Measurements from ENCODE around the gene PSRC1. TPM values are rescaled to one million over a fixed set of nuclear protein-coding genes. Genes with fewer than 3 reads are reported as not detected.

PSRC1 gene
- total RNA-seq, 1 donor from 2014 or later: 4.0 TPM

DNA sequence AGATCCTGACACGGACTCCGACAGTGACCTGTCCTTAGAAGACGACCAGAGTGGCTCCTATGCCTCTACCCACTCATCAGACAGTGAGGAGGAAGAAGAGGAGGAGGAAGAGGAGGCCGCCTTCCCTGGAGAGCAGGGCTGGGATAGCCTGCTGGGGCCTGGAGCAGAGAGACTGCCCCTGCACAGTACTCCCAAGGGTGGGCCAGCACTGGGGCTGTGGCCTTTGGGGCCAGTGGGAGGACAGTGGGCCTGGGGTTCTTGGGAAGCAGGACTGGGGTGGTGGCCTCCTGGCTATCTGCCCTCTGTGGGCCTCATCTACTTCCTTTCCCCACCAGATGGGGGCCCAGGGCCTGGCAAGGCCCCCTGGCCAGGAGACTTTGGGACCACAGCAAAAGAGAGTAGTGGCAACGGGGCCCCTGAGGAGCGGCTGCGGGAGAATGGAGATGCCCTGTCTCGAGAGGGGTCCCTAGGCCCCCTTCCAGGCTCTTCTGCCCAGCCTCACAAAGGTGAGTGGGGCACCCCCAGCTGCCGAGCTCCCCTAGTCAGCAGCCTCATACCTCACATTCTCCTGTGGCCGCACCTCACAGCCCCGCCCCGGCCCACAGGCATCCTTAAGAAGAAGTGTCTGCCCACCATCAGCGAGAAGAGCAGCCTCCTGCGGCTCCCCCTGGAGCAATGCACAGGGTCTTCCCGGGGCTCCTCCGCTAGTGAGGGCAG is 10.0 kb downstream of the PSRC1 start:
- DNase-seq (ENCODE audit: low read depth): no peak

- DNase-seq (ENCODE audit: low read depth): no peak
Measured at GRCh38 chr1:109272021-109272799, 10.7 kb downstream of the PSRC1 start.

DNA sequence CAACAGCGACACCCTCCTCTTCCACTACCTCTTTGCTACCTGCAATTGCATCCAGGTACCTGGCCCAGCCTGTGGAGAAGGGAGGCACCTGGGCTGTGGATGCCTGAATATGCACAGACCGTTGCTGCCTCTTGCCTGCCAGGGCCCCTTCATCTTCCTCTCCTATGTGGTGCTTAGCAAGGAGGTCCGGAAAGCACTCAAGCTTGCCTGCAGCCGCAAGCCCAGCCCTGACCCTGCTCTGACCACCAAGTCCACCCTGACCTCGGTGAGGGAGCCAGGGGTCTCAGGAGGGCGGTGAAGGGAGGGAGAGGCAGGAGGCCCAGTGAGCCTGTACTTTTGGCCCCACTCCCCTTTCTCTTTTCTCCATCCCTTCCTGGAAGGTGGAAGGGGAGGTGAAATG is 11.5 kb downstream of the PSRC1 start:
- DNase-seq (ENCODE audit: low read depth): no peak

- no peak for DNase-seq (ENCODE audit: low read depth)
Measured at GRCh38 chr1:109270623-109271317, 12.2 kb downstream of the PSRC1 start.

- DNase-seq (ENCODE audit: low read depth): no peak
Measured at GRCh38 chr1:109269981-109270622, 12.8 kb downstream of the PSRC1 start.

DNA sequence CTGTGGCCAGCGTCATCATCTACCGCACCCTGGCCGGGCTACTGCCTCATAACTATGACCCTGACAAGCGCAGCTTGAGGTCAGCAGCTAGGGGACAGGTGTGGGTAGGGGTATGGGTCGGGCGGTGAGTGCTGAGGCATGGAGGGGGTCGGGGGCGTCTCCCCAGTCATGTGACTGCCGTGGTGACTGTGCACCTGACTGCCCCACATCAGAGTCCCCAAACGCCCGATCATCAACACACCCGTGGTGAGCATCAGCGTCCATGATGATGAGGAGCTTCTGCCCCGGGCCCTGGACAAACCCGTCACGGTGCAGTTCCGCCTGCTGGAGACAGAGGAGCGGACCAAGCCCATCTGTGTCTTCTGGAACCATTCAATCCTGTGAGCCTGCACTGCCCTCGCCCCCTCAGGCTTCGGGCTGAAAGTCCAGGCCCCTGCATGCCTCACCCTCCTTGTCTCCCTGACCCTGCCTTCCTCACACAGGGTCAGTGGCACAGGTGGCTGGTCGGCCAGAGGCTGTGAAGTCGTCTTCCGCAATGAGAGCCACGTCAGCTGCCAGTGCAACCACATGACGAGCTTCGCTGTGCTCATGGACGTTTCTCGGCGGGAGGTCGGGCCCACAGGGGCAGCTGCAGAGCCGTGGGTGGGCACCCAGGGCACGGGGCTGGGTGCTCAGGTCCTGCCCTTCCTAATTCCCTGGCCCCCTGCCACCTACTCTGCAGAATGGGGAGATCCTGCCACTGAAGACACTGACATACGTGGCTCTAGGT is 13.5 kb downstream of the PSRC1 start:
- peak; percentile 31 for DNase-seq (ENCODE audit: low read depth)

DNA sequence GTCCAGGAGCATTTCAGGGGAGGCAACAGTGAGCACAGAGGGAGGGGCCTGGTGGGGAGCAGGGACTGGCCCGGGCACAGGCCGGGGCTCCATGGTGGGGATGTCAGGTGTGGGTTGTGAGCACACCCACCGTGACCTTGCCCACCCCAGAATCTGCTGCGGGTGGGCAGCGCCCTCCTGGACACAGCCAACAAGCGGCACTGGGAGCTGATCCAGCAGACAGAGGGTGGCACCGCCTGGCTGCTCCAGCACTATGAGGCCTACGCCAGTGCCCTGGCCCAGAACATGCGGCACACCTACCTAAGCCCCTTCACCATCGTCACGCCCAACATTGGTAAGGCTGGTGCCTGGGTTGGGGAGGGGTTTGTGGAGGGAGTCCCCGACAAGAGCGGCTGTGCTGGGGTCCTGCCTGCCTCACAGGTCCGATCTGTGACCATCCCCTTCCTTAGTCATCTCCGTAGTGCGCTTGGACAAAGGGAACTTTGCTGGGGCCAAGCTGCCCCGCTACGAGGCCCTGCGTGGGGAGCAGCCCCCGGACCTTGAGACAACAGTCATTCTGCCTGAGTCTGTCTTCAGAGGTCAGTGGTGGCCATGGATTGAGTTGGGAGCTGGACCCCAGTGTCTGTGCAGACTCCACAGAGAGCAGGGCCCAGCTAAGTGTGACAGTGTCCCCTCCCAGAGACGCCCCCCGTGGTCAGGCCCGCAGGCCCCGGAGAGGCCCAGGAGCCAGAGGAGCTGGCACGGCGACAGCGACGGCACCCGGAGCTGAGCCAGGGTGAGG is 14.3 kb downstream of the PSRC1 start:
- no peak for DNase-seq (ENCODE audit: low read depth)

- DNase-seq (ENCODE audit: low read depth): no peak
Measured at GRCh38 chr1:109267743-109268300, 15.1 kb downstream of the PSRC1 start.

DNA sequence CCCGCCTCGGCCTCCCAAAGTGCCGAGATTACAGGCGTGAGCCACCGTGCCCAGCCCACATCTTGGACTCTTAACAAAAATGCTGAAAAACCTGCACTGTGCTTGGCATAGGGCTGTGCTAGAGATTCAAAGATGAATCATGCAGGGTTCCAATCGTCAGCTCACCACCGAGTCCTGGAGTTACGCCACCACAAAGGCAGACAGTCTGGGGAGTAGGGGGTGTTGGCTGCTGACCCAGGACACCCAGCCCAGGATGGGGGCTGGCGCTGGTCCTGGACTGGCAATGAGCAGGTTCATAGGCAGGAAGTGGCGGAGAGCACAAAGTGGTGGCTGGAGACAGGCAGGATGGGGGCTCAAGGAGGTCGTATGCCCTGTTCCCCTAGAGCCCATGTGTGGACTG is 16.0 kb downstream of the PSRC1 start:
- no peak for DNase-seq (ENCODE audit: low read depth)

DNA sequence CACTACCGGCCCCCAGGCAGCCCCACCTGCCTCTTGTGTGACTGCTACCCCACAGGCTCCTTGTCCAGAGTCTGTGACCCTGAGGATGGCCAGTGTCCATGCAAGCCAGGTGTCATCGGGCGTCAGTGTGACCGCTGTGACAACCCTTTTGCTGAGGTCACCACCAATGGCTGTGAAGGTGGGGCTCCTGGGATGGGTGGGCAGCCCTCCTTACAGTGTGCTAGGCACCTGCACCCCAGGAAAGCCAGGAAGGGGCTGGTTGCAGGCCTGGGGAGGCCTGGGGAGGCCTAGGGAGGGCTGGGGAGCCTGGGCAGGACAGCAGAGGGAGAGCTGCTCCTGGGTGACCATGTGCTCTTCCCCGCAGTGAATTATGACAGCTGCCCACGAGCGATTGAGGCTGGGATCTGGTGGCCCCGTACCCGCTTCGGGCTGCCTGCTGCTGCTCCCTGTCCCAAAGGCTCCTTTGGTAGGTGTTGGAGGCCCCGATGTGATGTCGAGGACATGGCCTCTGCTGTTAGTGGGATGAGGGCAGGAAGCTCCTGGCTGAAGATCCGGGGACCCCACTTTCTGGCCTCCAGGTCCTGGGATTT is 17.1 kb downstream of the PSRC1 start:
- no peak for DNase-seq (ENCODE audit: low read depth)

GRCh38 chr1:109265016-109265415 is 17.9 kb downstream of the PSRC1 start:
- DNase-seq (ENCODE audit: low read depth): no peak

- DNase-seq (ENCODE audit: low read depth): no peak
Measured at GRCh38 chr1:109264379-109264755, 18.6 kb downstream of the PSRC1 start.

GRCh38 chr1:109263597-109264378 is 19.2 kb downstream of the PSRC1 start:
- peak; percentile 44 for DNase-seq (ENCODE audit: low read depth)

DNA sequence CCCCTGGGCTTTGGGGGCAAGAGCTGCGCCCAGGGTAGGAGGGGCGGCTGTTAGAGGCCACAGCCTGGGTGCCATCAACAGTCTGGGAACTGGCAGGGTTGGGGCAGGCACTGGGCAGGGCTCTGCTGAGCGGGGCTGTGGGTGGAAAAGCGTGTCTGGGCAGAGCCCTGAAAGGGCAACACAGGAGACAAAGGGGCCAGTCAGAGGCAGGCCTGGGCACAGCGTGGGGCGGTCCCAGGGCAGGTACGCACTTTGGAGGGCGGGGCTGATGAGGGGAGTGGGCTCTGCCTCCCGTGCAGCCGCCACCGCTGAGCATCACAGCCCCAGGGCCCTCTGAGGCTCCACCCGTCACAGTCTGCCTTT is 19.7 kb downstream of the PSRC1 start:
- no peak for DNase-seq (ENCODE audit: low read depth)

- DNase-seq (ENCODE audit: low read depth): no peak
Measured at GRCh38 chr1:109262231-109263055, 20.5 kb downstream of the PSRC1 start.

GRCh38 chr1:109261578-109261977 is 21.4 kb downstream of the PSRC1 start:
- no peak for DNase-seq (ENCODE audit: low read depth)

DNA sequence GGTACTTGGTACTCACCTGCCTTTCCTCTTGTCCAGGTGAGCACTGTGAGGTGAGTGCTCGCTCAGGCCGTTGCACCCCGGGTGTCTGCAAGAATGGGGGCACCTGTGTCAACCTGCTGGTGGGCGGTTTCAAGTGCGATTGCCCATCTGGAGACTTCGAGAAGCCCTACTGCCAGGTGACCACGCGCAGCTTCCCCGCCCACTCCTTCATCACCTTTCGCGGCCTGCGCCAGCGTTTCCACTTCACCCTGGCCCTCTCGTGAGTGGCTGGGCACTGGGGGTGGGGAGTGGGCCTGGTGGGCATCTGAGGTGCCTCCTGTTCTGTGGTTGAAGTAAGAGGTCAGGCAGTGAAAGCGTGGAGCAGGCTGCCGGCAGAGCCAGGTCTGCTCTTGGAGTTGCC is 21.9 kb downstream of the PSRC1 start:
- no peak for DNase-seq (ENCODE audit: low read depth)

Measured in myocyte (in vitro differentiated cells).